Cardiac muscle cell (in vitro differentiated cells and primary cell): ENCODE data around the gene TMEM135. TPM values are rescaled to one million over a fixed set of nuclear protein-coding genes. Genes with fewer than 3 reads are reported as not detected.
"Not testable (repeated sequence)": the region's sequence is repeated elsewhere in the genome, so short reads cannot be mapped to it uniquely, and the experiment has no call there.

Experiments used
- DNase-seq, 2 donors: peaks; one replicate each; pipeline versions ENCODE4 v3.0.0 to v3.0.0-alpha.2; 2010 to 2017; ENCODE audit warnings: low read depth in 1 of 2, low spot score in 1 of 2
- H3K27ac ChIP-seq: fragments of 200-600 bp; sonication (generic); 2 replicates; pipeline ENCODE4 v1.5.1; 2016
- H3K27me3 ChIP-seq: fragments of 200-600 bp; sonication (generic); 2 replicates; pipeline ENCODE4 v1.6.0; 2016; ENCODE audit warnings: control low read depth
- H3K36me3 ChIP-seq: fragments of 200-600 bp; sonication (generic); 2 replicates; pipeline ENCODE4 v1.5.1; 2016; ENCODE audit warnings: control low read depth
- H3K4me1 ChIP-seq: fragments of 200-600 bp; sonication (generic); 2 replicates; pipeline ENCODE4 v1.8.1; 2017; ENCODE audit warnings: low read depth, mild to moderate bottlenecking, mixed run types
- H3K4me3 ChIP-seq: fragments of 200-600 bp; sonication (generic); 2 replicates; pipeline ENCODE4 v1.5.1; 2016; ENCODE audit warnings: mild to moderate bottlenecking
- H3K9me3 ChIP-seq: fragments of 200-600 bp; sonication (generic); 2 replicates; pipeline ENCODE4 v1.5.1; 2017; ENCODE audit warnings: low read depth, mild to moderate bottlenecking, control low read depth
- CTCF ChIP-seq: IDR thresholded peaks from 2 replicates; pipeline ENCODE4 v1.5.1; 2012; ENCODE audit warnings: low read depth, mild to moderate bottlenecking, low read length
- polyA plus RNA-seq: library from polyadenylated mRNA; unstranded; fragments of >200 nt; fragmentation: Nextera tagmentation; extraction: Ambion mirVana; gene quantifications from 2 replicates; pipeline ENCODE4 v1.2.1, GENCODE V29; 2016
- total RNA-seq: library from RNA; depleted of rRNA; stranded (reverse); fragments of >200 nt; gene quantifications from 2 replicates; pipeline ENCODE4 v1.2.3, GENCODE V29; 2016

The TMEM135 gene
- 24.7 and 28.8 TPM in 2 replicates for total RNA-seq
- 25.2 and 54.3 TPM in 2 replicates for polyA plus RNA-seq

- H3K4me1 ChIP-seq: peaks cover 10% of the 10 kb centered on the region
- H3K27ac ChIP-seq: peak within 1 kb of the TSS; percentile 88
- no peaks in the 10 kb centered on the region for H3K27me3 ChIP-seq
Observed at GRCh38 chr11:87037450-87038234, at the start of gene TMEM135. TMEM135 (plus strand) TSS chr11:87037934; CDS start chr11:87038046, 112 bp downstream.

GRCh38 chr11:86988351-86988881 lies 49.3 kb upstream of the TMEM135 start:
- no peaks in the 10 kb centered on the region for H3K27me3 ChIP-seq
- no peaks in the 10 kb centered on the region for H3K36me3 ChIP-seq
- TF ChIP-seq CTCF: no peak
- H3K4me1 ChIP-seq: peaks cover 30% of the 10 kb centered on the region
- H3K4me3 ChIP-seq: no peak overlapping the region
- peak overlapping the region; percentile 80 for H3K27ac ChIP-seq
- H3K9me3 ChIP-seq: no peaks in the 10 kb centered on the region
- DNase-seq: no peak

More at GRCh38 chr11:87037450-87038234, at the start of gene TMEM135:
- H3K9me3 ChIP-seq: no peaks in the 10 kb centered on the region
- TF ChIP-seq CTCF: no peak
- H3K36me3 ChIP-seq: no peaks in the 10 kb centered on the region
- H3K4me3 ChIP-seq: peak within 1 kb of the TSS; percentile 87
- DNase-seq: peak; percentile 95 to 97

GRCh38 chr11:86990031-86990430 lies 47.7 kb upstream of the TMEM135 start:
- no peak overlapping the region for H3K4me3 ChIP-seq
- H3K27me3 ChIP-seq: no peaks in the 10 kb centered on the region
- no peaks in the 10 kb centered on the region for H3K36me3 ChIP-seq
- peak overlapping the region; percentile 80 for H3K27ac ChIP-seq
- H3K9me3 ChIP-seq: no peaks in the 10 kb centered on the region
- no peak for TF ChIP-seq CTCF
- DNase-seq: no peak
- H3K4me1 ChIP-seq: peaks cover 31% of the 10 kb centered on the region

- no peak for TF ChIP-seq CTCF
- H3K9me3 ChIP-seq: no peaks in the 10 kb centered on the region
- no peak overlapping the region for H3K4me3 ChIP-seq
- H3K36me3 ChIP-seq: no peaks in the 10 kb centered on the region
- no peaks in the 10 kb centered on the region for H3K27me3 ChIP-seq
- DNase-seq: peak; percentile 36 to 54
- H3K27ac ChIP-seq: peak overlapping the region; percentile 80
- H3K4me1 ChIP-seq: peaks cover 31% of the 10 kb centered on the region
Observed at GRCh38 chr11:86990515-86990914, 47.2 kb upstream of the TMEM135 start.

- H3K27me3 ChIP-seq: no peaks in the 10 kb centered on the region
- no peak for TF ChIP-seq CTCF
- H3K4me3 ChIP-seq: no peak overlapping the region
- no peak overlapping the region for H3K27ac ChIP-seq
- no peaks in the 10 kb centered on the region for H3K9me3 ChIP-seq
- DNase-seq: no peak
- peaks cover 31% of the 10 kb centered on the region for H3K4me1 ChIP-seq
- no peaks in the 10 kb centered on the region for H3K36me3 ChIP-seq
Observed at GRCh38 chr11:86991341-86991740, 46.4 kb upstream of the TMEM135 start.

- not testable (repeated sequence) for H3K9me3 ChIP-seq
- H3K27ac ChIP-seq: peak overlapping the region; percentile 79
Observed at GRCh38 chr11:86992340-86992739, 45.4 kb upstream of the TMEM135 start.

More at GRCh38 chr11:86992340-86992739, 45.4 kb upstream of the TMEM135 start:
- not testable (repeated sequence) for H3K27me3 ChIP-seq, H3K36me3 ChIP-seq, DNase-seq, H3K4me3 ChIP-seq
- H3K4me1 ChIP-seq: peaks cover 37% of the 10 kb centered on the region
